A549 (cell line): ENCODE measurements around the gene LCP1.

ENCODE experiments used
- BHLHE40 ChIP-seq: IDR thresholded peaks from 2 replicates; pipeline ENCODE4 v1.6.1; 2012; ENCODE audit warnings: low read depth, low read length, inconsistent platforms
- CBX8 ChIP-seq: fragments of 200-600 bp; sonication (generic); IDR thresholded peaks from 2 replicates; pipeline ENCODE4 v1.6.1; 2016
- EP300 ChIP-seq, 2 experiments: fragments of >200 bp; sonication (Bioruptor Twin); formaldehyde crosslinking; IDR thresholded peaks; 2 replicates in 1 of 2; 3 replicates in 1 of 2; pipeline ENCODE4 v1.6.1; 2016 to 2017
- RFX5 ChIP-seq: fragments of 450-650 bp; IDR thresholded peaks from 2 replicates; pipeline ENCODE4 v1.7.1; 2014; ENCODE audit warnings: antibody characterized with exemption, mild to moderate bottlenecking, moderate library complexity
- TF ChIP-seq, protein P1 (sequence below): fragments of 200-600 bp; sonication (generic); IDR thresholded peaks from 2 replicates; pipeline ENCODE4 v1.6.1; 2016; ENCODE audit warnings: antibody characterized with exemption, mild to moderate bottlenecking, moderate library complexity
- TF ChIP-seq, protein P2 (sequence below): fragments of >200 bp; sonication (Bioruptor Twin); formaldehyde crosslinking; IDR thresholded peaks from 3 replicates; pipeline ENCODE4 v1.5.1; 2016

DNA sequence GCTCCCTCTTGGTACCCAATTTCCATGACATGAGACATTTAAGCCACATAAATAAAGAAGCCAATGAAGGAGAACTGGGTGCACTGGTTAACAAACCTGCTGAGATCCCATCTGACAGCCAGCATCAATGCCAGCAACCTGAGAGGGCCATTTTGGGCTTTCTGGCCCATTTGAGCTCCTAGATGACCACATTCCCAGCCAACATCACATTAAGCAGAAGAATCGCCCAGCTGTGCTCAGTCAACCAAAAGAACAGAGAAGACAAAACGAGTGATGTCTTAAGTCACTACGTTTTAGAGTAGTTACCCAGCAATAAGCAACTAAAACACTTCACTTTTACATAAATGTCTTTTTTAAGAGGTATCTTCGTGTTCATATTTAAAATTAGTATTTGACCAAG lies 21.9 kb downstream of the LCP1 start:
- TF ChIP-seq, protein P1, sequence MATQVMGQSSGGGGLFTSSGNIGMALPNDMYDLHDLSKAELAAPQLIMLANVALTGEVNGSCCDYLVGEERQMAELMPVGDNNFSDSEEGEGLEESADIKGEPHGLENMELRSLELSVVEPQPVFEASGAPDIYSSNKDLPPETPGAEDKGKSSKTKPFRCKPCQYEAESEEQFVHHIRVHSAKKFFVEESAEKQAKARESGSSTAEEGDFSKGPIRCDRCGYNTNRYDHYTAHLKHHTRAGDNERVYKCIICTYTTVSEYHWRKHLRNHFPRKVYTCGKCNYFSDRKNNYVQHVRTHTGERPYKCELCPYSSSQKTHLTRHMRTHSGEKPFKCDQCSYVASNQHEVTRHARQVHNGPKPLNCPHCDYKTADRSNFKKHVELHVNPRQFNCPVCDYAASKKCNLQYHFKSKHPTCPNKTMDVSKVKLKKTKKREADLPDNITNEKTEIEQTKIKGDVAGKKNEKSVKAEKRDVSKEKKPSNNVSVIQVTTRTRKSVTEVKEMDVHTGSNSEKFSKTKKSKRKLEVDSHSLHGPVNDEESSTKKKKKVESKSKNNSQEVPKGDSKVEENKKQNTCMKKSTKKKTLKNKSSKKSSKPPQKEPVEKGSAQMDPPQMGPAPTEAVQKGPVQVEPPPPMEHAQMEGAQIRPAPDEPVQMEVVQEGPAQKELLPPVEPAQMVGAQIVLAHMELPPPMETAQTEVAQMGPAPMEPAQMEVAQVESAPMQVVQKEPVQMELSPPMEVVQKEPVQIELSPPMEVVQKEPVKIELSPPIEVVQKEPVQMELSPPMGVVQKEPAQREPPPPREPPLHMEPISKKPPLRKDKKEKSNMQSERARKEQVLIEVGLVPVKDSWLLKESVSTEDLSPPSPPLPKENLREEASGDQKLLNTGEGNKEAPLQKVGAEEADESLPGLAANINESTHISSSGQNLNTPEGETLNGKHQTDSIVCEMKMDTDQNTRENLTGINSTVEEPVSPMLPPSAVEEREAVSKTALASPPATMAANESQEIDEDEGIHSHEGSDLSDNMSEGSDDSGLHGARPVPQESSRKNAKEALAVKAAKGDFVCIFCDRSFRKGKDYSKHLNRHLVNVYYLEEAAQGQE = no peak
- TF ChIP-seq, protein P2, sequence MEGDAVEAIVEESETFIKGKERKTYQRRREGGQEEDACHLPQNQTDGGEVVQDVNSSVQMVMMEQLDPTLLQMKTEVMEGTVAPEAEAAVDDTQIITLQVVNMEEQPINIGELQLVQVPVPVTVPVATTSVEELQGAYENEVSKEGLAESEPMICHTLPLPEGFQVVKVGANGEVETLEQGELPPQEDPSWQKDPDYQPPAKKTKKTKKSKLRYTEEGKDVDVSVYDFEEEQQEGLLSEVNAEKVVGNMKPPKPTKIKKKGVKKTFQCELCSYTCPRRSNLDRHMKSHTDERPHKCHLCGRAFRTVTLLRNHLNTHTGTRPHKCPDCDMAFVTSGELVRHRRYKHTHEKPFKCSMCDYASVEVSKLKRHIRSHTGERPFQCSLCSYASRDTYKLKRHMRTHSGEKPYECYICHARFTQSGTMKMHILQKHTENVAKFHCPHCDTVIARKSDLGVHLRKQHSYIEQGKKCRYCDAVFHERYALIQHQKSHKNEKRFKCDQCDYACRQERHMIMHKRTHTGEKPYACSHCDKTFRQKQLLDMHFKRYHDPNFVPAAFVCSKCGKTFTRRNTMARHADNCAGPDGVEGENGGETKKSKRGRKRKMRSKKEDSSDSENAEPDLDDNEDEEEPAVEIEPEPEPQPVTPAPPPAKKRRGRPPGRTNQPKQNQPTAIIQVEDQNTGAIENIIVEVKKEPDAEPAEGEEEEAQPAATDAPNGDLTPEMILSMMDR = no peak
- no peak for TF ChIP-seq BHLHE40
- TF ChIP-seq EP300 (IDR thresholded peaks at IDR 0.05) = no peak
- no peak for TF ChIP-seq RFX5
- TF ChIP-seq CBX8 = no peak
